HL-60/S4 (cell line): ENCODE measurements around the gene IZUMO1R.
"Not testable (repeated sequence)": the region's sequence is repeated elsewhere in the genome, so short reads cannot be mapped to it uniquely, and the experiment has no call there.

Experiments used
- in situ Hi-C: fragments of 300-500 bp; cut with MboI; formaldehyde crosslinking; loops from 2 replicates; pipeline ENCODE4 v1.14.3; 2022; ENCODE audit warnings: low sequenced_read_pairs

IZUMO1R gene

DNA sequence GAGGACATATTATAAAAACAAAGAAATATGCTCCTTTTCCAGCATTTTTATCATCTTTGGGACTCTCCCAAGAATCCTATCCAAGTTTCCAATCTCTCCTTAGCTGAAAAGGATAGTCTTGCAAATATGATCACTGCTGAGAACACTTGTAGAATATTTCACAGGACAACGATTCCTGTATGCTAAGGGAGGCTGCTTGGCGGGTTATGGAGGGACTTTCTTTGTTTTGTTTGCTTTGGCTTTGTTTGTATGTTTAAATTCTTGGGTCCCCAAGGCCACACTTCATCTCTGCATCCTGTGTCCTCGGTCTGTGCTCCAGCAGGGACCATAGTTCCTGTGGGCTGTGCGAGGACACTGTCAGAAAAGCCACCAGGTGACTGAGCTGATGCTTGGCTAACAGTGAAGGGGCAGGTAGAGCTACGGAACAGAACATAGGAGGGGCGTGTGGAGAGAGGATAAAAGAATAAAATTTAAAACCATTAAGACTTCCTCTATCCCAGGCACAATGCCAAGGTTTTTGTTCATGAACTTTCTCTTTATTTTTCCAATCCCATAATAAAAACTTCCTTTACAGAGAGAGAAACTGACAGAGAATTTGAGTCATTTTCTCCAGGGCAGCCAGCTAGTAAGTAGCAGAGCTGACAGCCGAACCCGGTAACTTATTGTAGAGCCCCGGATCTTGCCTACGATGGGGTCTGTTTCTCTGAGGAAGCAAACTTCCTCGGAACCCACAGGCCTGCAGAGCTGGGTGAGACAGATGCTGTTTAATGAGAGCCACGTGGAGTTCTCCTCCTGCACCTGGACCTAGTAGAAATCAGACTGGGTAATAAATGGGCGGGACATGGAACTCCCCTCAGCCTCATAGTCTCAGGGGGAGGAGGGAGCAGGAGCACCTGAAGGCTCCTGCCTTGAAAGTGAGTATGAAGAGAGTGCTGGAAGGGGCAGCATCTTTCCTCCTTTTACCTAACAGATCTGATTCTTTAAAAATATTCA is at the start of gene IZUMO1R:
IZUMO1R (plus strand) TSS at position 615 of the 993 bp plus-strand sequence. CDS start 1,057 bp downstream, outside the sequence.
- in situ Hi-C loops = no loop called here

DNA sequence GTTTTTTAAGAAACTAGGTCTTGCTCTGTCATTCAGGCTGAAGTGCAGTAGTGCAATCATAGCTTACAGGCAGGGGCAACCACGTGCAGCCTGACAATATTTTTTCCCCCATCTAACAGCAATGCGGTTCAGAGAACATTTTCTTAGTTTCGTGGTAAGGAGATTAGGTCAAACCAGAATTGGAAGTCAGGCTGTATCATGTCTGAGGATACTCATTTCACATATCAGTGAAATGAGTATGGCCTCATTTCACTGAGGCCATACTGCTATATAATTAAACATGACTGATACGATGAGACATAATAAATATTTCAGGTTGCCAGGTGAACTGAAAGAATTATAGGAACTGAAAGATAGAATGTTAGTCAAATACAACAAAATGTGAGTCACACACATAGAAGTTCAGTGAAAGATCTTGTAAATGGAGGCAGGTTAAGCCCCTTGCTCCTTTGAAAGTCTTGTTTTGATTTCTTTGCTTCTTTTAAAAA is 32.5 kb upstream of the IZUMO1R start:
- in situ Hi-C loops = no loop called here

DNA sequence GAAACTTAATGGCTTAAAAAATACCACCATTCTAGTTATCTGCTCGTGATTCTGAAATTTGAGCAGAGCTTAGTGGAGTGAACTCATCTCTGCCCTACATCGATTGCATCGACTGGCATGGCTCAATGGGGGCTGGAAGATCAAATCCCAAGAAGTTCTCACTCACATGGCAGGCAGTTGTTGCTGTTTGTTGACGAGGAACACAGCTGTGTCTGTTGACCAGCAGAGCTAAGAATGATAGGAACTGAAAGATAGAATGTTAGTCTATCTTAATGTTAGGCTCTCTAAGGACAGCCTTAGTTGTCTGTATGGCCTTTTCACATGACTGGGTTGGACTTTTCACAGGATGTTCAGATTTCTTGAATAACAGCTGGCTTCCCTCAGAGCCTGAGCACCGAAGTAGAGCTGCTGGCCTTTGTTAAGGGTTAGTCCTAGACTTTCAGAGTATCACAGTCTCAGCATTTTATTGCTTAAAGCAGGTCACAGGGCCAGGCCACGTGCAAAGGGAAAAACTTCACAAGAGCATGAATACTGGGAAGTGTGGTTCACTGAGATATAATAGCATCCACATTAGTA is 31.6 kb upstream of the IZUMO1R start:
- in situ Hi-C loops = no loop called here

DNA sequence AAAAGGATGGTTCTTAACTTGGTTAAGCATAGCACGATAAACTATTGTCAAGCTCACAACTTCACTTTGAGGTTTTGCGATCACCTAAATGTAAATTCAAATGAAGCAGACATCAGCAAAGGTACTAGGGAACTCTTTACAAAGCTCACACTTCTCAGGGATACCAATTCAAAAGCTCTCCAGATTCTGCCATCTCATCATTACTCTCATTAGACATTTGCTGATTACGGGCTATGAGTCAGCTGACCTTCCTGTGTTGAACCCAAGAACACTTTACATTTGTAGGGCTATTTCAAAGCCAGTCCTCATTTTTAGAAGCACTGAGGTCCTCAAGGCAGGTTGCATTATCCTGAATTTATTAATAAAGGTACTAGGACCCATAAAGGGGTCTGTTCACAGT is 28.4 kb upstream of the IZUMO1R start:
- in situ Hi-C loops = no loop called here

DNA sequence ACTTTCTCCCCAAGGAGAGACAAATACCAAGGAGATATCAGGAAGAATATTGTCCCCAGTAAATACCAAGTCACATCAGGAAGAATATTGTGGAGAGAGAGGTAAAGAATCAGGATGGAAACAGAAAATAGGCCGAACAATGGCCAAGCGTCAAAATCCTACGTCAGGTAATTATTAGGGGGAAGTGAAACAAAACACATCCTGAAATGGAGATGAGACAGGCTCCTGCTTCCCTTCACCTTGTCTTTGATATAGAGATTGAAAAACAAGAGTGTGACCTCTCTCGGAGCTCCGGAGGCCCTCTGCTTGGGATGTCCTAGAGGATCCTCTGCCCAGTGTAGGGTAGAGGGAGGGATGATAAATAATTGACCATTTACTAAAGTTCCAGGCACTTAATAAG is 27.4 kb upstream of the IZUMO1R start:
- in situ Hi-C loops = no loop called here

DNA sequence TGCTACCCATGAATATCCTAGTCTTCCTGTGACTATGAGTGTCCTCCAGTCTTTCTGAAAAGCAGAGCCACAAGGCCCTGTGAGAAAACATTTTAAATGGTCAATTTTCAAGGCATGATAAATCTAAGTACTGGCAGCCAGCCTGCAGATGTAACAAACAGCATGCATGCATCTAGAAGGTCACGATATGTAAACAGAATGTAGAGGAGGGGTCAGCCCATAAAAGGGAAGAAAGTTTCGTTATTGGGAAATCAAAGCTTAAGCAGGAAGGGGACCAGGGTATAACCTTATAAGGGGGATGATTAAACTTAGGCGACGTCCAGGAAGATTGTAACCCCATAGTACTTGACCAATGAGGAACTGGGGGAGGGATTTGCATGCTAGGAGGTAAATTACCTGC is 26.2 kb upstream of the IZUMO1R start:
- in situ Hi-C loops = not testable (repeated sequence)

DNA sequence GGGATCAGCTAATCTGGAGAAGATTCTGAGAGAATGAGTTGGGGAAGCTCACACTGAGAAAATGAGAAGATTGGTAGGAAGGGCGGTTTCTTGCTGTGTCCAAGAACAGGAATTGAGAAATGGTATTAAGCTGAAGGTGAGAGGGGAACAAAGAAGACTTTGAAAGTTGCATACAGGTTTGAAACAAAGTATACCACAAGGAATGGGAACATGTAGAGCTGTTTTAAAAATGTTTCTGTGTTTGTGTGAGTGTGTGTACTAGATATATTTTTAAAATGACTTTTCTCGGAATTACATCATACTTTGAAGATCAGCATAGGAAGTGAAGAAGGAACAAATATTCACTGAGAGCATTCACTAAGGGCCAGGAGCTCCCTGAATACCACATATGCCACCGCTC is 24.4 kb upstream of the IZUMO1R start:
- in situ Hi-C loops = no loop called here

DNA sequence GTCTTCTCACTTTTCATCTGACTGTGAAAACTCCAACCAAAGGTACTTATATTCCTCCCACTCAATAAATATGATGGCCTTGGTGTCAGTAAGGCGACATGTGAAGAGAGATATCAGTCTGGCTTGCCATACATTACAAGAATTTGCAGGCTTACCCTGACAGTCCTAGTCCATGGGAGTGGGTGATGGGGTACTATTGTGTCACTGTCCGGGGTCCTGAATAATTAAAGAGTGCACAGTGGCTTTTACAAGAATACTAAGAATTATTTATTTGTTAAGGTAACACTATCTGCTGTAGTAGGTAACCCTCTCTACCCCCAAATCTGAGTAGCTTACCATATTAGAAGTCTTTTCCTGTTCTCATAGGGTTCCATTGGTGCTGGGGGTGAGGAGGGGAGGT is 23.1 kb upstream of the IZUMO1R start:
- in situ Hi-C loops = no loop called here

DNA sequence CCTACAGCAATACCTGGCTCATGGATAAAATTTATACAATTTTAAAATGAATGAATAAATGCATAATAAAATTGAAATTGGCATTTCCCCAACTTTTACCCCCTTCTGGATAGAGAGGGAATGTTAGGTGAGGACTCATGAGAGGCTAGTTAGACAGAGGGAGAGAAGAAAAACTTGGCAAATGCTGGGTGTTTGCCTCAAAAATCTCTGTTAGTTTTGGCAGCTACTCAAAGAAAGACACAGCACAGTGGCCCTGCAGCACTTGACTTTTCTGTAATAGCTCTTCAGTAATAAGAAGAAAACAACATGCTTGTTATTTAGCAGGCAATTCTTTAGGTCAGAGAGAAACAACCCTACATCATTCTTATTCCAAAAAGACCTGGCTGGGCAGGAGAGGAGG is 20.7 kb upstream of the IZUMO1R start:
- in situ Hi-C loops = no loop called here

DNA sequence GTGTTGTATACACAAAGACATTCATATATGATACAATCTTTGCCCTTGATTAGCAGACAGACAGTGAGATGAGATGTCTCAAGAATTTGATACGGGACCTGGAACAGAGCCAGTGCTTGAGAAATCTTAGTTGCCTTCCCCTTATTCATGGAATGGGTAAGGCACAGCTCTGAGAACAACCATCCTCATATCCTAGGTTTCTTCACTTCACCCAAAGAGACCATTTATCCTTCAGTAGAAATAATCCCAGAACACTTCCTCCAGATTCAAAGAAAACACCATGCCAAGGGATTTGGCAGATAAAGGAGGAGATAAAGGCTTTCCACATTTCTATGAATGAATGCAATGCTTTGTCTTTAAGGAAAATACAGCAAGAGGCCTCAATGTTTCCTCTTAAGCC is 8.8 kb upstream of the IZUMO1R start:
- in situ Hi-C loops = no loop called here

DNA sequence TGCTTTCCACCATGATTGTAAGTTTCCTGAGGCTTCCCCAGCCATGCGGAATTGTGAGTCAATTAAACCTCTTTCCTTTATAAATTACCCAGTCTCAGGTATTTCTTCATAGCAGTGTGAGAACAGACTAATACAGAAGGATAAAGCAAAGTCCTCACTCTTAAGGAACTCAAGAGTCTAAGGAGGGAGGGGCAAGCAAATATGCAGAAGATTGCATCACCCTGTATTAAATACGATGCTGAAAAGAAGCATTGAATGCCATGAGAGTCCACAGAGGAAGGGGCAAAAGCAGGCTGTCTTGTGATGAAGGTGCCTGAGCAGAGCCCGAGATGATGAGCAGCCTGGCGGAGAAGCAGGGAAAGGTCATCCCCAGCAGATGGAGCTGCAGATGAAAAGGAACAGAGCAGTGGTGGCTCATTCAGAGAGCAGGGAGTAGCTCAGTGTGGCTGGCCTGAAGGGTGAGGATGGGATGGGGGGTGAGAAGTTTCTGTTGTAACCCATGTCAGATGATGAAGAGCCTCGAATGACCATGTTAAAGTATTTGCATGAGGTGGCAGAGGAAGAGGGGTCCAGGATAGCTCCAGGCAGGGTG is 6.3 kb upstream of the IZUMO1R start:
- in situ Hi-C loops = no loop called here

DNA sequence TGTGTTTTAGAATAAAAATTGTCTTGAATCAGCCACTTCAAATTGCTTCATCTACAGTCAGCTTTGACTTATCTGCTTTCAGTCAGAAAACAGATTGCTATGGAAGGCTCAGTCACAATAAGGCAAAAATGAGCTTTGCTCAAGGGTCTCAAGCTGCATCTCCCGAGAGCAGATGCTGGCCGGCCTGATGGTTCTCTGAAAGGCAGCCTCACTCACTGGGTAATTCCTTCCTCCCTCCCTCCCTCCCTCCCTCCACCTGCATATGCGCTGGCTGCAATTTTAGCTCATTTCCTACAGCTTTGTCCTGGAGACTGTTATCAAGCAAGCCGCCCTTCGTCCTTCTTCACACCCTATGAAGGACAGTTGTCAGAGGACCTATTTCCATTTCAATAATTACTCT is 1.6 kb upstream of the IZUMO1R start:
- in situ Hi-C loops = no loop called here

DNA sequence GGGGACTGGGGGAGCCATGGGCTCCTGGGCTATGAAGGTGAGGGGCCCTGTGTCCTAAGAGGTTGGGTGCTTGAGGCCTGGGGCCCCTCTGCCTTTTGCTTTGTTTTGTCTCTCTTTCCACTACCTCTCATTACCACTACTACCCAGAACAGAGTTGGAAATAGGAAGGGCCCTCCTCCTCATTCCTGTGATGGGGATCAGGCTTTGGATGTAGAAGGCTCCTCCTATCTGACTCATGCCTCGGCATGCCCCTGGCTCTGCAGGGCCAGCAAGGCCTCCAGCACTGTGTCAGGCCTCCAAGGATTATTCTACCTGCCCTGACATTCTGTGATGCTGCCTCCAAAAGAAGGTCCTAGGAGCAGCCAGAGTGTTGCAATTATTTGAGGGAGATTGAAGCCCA is 766 bp downstream of the IZUMO1R start:
- in situ Hi-C loops = no loop called here

DNA sequence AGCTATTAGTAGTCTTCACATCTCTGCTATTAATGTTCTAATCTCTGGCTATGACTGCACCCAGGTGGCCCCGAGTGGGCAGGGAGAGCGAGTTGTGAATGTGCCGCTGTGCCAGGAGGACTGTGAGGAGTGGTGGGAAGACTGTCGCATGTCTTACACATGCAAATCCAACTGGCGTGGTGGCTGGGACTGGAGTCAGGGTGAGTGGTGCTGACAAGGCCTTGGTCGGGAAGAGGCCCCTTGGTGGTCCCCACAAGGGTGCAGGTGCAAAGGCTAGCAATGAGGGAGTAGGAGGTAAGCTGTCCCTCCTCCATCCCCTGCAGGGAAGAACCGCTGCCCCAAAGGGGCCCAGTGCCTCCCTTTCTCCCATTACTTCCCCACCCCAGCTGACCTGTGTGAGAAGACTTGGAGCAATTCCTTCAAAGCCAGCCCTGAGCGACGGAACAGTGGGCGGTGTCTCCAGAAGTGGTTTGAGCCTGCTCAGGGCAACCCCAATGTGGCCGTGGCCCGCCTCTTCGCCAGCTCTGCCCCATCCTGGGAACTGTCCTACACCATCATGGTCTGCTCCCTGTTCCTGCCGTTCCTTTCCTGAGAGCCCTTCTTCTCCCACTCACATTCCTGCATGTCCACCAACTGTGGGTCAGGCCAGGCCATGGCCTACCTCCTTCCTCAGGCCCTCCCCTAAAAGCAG is 2.9 kb downstream of the IZUMO1R start:
- in situ Hi-C loops = no loop called here

DNA sequence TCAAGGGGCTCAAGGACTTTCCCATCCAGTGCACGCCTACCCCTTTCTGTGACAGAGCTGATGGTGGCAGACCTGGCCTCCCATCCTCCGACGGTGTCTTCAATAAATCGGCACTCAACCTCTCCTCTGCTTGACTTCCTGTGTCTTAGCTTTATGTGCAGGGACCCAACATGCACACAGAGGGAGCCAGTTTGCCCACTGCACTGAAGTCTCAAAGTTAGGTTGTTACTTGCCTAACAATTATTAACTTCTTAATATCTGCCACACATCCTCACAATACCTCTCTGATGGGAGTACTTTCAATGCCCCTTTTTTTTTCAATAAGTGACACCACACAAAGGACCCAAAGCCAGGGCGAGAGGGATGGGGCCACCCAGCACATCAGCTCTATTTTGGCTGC is 3.6 kb downstream of the IZUMO1R start:
- in situ Hi-C loops = no loop called here

DNA sequence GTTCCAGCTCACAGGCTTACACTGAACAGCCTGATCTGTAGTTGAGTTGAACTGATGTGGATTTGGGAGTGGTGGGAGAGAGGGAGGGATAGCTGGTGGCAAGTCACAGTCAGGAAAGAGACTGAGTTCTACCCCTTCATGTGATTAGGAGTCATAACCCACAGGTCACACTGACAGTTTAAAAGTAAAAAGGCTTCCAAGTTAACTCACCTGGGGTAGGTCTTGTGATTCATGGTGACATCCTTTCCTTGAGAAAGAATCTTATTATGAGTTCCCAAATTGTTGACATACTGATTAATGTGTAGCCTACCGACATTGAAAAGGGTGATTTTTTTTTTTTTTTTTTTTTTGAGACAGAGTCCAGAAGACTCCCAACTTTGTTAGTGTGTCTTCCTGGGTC is 5.4 kb downstream of the IZUMO1R start:
- in situ Hi-C loops = no loop called here

DNA sequence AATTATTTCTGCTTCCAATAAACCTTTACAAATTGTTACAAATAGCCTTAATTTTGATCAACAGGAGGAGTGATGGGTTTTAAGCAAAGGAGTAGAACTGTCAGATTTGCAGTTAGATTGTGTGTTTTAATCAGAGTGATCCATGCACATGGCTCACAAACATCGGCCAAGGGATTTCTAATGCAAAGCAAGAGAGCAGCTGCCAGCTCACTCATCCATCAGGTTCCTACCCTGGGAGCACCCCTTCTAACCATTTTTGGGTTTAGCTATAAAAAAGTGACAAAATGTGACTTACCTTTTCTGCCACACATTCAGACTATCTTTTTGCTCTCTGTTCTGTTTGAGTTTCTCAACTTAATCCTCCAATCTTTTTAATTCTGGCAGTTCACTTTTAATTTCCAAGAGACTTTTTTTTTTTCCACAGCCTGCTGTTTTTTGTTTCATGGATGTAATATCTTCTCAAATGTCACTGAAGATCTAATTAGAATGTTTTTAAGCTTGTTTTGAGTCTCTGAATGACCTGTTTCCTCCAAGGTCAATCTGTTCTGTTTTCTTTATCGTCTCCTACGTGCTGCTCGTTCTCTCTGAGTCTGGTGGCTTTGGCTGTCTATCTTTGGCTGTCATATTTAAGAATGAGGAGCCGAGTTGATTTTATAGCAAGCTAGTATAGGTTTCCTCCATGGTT is 6.0 kb downstream of the IZUMO1R start:
- in situ Hi-C loops = no loop called here

DNA sequence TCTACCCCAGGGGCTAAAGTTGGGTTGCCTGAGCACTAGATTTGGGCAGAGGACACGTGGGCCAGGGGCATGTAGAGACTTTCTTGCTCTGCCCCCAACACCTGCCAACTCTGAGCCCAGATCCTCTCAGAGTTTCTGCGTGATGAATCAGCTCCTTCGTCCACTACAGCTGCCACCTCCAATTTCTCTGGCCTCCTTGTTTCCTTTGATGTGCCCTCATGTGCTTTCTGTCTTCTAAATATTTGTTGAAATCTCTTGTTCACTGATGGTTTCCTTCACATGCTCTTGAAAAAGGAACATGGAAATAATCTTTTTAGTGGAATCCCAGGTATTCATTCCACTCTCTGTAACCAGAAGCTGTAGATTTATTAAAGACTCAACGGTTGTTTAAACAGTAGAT is 8.0 kb downstream of the IZUMO1R start:
- in situ Hi-C loops = no loop called here

DNA sequence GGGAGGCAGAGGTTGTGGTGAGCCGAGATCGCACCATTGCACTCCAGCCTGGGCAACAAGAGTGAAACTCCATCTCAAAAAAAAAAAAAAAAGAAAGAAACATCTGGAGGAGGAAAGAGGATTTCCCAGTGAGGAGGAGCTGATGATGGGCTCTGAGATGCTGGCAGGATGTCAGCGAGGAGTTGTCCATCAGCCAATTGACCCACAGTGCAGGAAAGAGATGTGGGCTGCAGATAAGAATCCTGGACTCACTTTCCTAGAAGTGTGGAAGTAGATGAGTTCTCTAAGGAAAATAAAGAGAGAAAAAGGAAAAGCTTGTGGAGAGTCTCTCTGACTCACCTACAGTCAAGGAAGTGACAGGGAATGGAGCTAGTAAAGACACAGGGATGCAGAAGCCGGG is 9.7 kb downstream of the IZUMO1R start:
- in situ Hi-C loops = no loop called here

DNA sequence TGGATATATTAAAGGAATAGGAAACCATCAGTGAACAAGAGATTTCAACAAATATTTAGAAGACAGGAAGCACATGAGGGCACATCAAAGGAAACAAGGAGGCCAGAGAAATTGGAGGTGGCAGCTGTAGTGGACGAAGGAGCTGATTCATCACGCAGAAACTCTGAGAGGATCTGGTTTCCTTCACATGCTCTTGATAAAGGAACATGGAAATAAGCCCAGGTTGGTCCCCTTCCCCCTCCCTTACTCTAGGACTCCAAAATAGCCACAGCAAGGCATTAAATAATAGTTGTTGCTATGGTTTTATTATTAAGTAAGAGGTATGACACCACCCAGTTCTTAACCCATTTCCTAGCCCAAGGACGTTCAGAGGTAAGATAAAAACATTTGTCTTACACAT is 11.3 kb downstream of the IZUMO1R start:
- in situ Hi-C loops = no loop called here

DNA sequence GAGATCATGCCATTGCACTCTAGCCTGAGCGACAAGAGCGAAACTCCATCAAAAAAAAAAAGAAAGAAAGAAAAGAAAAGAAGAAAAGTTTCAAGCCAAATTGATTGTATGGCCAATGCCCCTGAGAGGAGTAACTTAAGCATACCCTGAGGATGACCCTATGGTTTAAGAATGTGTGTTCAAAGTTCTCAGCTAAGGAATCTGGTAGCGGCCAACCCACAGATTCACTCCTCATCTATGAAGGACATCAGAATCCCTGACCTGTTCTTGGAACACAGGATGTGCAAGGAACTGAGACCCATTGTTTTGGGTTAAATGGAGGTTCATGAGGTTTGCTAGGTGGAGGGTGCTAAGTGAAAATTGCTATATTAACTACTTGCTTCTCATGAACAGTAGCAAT is 18.1 kb downstream of the IZUMO1R start:
- in situ Hi-C loops = loop anchor here (10.0 kb wide), 1 partner anchor 182 kb away; no protein-coding TSS in a partner anchor
